Measurements from ENCODE around the gene VWA8.
"Not testable (repeated sequence)": the region's sequence is repeated elsewhere in the genome, so short reads cannot be mapped to it uniquely, and the experiment has no call there.

VWA8 gene

DNA sequence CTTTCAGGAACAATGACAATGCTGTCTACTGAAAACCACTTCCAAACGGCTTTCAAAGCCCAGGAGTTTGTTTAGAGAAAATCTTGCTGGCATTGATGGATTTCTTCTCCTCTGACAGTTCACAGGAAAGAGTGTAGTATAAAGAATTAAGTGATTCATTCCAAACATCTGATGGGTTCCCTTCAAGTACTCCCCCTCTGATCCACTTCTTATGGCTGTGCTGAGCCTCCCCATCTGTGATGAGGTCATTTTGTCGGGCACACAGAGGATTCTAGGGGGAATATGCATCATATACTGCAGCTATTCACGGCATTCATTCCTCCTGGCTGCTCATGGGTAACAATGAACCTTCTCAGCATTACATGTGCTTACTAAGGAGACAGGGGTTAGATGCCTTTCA is 395.7 kb downstream of the VWA8 start:
- DNase-seq (ENCODE audit: low read depth in 1 of 2, low spot score in 1 of 2) = no peak

GRCh38 chr13:41563984-41564365 is 396.9 kb downstream of the VWA8 start:
- DNase-seq (ENCODE audit: low read depth in 1 of 2, low spot score in 1 of 2) = no peak

GRCh38 chr13:41563341-41563983 is 397.4 kb downstream of the VWA8 start:
- DNase-seq (ENCODE audit: low read depth in 1 of 2, low spot score in 1 of 2) = no peak

- DNase-seq (ENCODE audit: low read depth in 1 of 2, low spot score in 1 of 2) = no peak
These were observed 398.2 kb downstream of the VWA8 start for GRCh38 chr13:41562541-41563178.

DNA sequence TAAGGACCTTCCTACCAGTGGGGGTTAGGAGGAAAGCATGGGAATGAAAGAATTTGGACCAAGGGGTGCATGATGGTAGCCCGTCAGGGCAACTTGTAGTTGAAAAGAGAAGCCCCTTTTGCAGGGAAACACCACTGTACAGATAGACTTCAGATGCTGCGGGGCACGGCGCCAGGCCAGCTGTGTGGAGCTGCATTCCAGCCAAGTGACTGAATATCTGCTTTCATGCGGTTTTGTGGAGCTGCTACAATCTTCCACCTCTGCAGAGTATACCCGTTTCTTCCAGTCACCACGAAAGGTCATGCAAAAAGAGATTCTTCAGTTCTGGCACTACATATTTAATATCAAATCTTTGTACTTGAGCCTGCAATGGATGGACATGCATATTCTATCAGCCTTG is 398.8 kb downstream of the VWA8 start:
- DNase-seq (ENCODE audit: low read depth in 1 of 2, low spot score in 1 of 2) = no peak

DNA sequence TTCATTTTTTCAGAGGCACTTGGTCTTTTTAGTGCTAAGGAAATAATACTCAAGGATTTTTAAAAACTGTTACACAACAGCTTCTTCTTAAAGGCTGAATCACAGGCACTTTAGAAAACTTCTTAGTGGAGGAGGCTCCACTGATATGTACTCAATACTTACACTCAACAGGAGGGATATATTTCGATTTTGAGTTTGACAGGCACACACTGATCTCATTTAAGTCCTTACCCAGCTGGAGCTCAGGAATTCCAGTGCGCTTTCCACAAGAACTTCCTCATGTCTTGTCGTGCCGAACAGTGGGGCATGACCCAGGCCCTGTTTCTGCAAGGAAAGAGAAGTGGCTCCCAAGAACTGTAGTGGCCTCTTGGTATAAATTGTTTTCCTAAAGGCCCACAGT is 399.7 kb downstream of the VWA8 start:
- no peak for DNase-seq (ENCODE audit: low read depth in 1 of 2, low spot score in 1 of 2)

- no peak for DNase-seq (ENCODE audit: low read depth in 1 of 2, low spot score in 1 of 2)
These were observed 401.9 kb downstream of the VWA8 start for GRCh38 chr13:41558781-41559560.

GRCh38 chr13:41557719-41558118 is 403.2 kb downstream of the VWA8 start:
- no peak for DNase-seq (ENCODE audit: low read depth in 1 of 2, low spot score in 1 of 2)

DNA sequence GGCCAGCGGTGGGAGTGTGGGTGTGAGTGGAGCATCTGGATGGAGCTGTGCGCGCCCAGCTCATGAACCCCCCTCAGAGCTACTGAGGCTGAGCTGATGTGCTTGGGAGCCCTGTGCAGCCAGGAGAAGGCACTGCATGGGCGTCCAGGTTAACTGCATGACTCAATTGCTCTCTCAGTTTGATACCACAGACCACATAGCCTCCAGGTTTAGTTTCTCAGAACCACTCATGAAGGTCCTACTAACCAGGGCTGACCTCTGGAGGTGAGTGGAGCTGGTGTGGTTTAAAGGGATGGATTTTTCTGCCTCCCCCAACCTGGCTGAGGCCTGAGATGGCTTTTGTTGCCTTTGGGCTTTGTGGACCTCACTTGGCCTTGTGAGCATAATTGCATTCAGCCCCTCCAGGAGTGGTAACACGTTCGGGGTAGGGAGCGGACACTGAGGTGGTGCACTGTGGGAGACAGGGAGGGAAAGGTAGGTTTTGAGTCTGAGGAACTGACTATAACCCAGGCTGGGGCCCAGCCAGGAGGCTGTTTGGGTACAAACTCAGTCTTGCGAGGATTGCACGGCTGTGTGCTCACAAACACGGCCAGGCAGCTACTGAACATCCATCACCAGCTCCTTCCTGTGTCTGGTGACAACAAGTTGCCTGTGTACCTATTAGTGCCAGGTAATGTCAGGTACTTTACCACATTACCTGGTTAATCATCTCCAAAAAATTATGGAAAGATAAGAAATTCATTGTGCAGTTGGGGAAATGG is 406.1 kb downstream of the VWA8 start:
- no peak for DNase-seq (ENCODE audit: low read depth in 1 of 2, low spot score in 1 of 2)

- no peak for DNase-seq (ENCODE audit: low read depth in 1 of 2, low spot score in 1 of 2)
These were observed 406.7 kb downstream of the VWA8 start for GRCh38 chr13:41554180-41554579.

GRCh38 chr13:41552031-41552430 is 408.9 kb downstream of the VWA8 start:
- no peak for DNase-seq (ENCODE audit: low read depth in 1 of 2, low spot score in 1 of 2)

DNA sequence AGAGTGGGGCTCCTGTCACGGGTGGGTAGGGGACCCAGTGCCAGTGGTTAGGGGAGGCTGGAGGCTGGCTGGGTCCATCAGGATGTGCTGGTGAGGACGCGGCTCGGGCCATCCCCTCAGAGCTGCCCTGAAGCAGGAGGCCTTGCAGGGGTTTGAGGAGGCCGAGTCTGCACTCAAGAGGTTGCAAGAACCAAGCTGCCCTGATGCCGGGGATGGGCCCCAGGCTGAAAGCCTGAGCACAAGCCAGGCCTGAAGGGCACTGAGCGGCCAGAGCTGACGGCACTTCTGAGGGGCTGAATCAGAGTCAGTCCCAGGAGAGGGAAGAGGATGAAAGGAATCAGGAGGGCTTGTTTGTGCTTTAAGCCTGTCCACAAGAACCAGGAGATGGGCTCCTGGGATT is 410.6 kb downstream of the VWA8 start:
- no peak for DNase-seq (ENCODE audit: low read depth in 1 of 2, low spot score in 1 of 2)

- no peak for DNase-seq (ENCODE audit: low read depth in 1 of 2, low spot score in 1 of 2)
These were observed 411.4 kb downstream of the VWA8 start for GRCh38 chr13:41549491-41549890.

DNA sequence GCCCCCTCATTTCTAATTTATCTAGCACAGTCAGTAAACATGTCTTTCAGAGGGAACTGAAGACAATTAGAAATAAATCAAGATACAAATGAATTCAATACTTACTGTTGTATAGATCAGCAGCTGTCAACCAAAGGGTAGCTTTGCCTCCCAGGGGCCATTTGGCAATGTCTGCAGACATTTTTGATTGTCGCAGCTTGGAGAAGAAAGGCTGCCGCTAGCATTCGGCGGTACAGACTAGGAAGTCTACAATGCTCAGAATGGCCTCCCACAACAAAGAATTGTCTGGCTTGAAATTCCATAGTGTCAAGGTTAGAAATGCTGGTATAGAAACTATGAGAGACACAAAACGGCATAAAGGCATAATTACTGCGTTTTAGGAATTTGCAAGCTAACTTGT is 412.0 kb downstream of the VWA8 start:
- no peak for DNase-seq (ENCODE audit: low read depth in 1 of 2, low spot score in 1 of 2)

GRCh38 chr13:41548031-41548430 is 412.9 kb downstream of the VWA8 start:
- no peak for DNase-seq (ENCODE audit: low read depth in 1 of 2, low spot score in 1 of 2)

GRCh38 chr13:41547251-41548000 is 413.5 kb downstream of the VWA8 start:
- DNase-seq (ENCODE audit: low read depth in 1 of 2, low spot score in 1 of 2) = no peak

DNA sequence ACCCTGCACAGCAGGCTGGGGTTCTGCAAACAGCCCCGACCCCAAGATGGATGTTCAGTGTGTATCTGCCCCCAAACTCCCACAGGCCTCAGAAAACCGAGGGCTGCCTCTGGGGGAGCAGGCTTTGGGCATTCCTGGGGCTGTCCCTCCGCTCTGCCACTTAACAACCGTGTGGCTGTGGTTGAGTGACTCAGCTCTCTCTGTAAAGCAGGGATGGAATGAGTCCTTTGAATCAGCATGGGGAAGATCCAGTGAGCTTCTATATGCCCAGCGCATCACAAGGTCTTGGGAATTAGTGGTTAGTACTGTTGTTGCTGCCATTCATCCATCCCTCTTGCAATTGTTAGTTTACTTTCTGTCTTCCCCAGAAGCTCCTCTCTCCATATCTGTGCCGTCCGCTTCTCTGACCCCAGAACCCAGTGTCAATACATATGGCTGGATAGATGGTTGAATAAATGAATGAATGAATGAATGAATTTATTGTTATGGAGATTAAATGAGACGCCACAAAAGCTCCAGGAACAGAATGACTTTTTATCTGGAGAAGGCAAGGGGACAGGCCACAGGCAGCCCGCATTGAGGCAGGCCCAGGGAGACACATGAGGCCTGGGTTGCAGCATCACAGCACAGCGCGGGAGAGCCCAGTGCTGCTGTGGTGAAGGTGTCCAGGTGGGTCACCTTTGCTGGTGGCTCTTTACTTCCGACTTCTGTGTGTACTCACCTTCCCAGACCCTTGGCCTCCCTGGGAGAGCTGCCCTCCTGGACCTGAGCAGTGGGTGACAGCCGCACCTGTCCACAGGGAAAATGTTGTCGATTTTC is 414.3 kb downstream of the VWA8 start:
- DNase-seq (ENCODE audit: low read depth in 1 of 2, low spot score in 1 of 2) = no peak

GRCh38 chr13:41545432-41545707 is 415.5 kb downstream of the VWA8 start:
- DNase-seq (ENCODE audit: low read depth in 1 of 2, low spot score in 1 of 2) = no peak

DNA sequence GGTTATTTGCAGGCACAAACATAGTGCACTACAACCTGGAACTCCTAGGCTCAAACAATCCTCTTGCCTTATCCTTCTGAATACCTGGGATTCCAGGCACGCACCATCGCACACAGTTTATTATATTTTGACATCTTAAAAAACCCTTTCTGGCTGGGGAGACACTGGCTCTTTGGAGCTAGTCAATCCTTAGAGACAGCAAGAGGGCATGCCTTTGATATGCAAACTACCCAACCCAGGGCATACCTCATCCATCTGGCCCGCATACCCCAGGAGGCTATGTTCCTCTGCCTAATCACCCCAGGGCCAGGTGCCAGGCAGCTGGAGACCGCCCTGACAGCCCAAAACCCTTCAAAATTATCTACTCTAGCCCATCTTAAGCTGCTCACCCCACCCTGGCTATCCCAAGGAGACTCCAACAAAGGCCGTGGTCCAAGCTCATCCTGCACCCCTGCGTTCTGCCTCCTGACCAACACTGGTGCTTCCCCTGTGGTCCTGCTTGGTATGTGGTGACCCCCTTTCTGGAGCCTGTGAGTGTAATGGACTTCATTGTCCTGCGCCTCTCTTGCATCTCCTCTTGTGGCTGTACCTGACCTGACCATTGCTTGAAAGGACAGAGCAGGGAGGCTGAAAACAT is 417.1 kb downstream of the VWA8 start:
- no peak for DNase-seq (ENCODE audit: low read depth in 1 of 2, low spot score in 1 of 2)

- DNase-seq (ENCODE audit: low read depth in 1 of 2, low spot score in 1 of 2) = not testable (repeated sequence)
These were observed 418.1 kb downstream of the VWA8 start for GRCh38 chr13:41542799-41543198.
